PFSK-1 (cell line): Measurements from ENCODE around the gene CLDN6.

Experiments
- POLR2AphosphoS5 ChIP-seq: IDR thresholded peaks from 2 replicates; pipeline ENCODE4 v1.6.1; 2012; ENCODE audit warnings: low read depth, mild to moderate bottlenecking, control low read depth, low read length, moderate library complexity
- REST ChIP-seq, 2 experiments: IDR thresholded peaks; 2 replicates each; pipeline versions ENCODE4 v1.6.1 to v1.8.0; 2011 to 2012; ENCODE audit warnings: low read depth in 2 of 2, low read length in 2 of 2, control low read depth in 1 of 2, inconsistent platforms in 1 of 2, mild to moderate bottlenecking in 1 of 2, moderate library complexity in 1 of 2; ENCODE audit not compliant: insufficient read depth in 1 of 2
- SIN3A ChIP-seq: IDR thresholded peaks from 2 replicates; pipeline ENCODE4 v1.6.1; 2012; ENCODE audit warnings: mild to moderate bottlenecking, low read length, moderate library complexity, borderline replicate concordance; ENCODE audit not compliant: insufficient read depth
- TAF1 ChIP-seq: IDR thresholded peaks from 2 replicates; pipeline ENCODE4 v1.6.1; 2012; ENCODE audit warnings: low read length, control low read depth, borderline replicate concordance; ENCODE audit not compliant: insufficient read depth

- TF ChIP-seq POLR2AphosphoS5 (no peak; the same call in 1 of the 2 replicates), TAF1 (no peak), REST (IDR thresholded peaks at IDR 0.05; ENCODE audit: insufficient read depth in 1 of 2, low read depth in 2 of 2, low read length in 2 of 2) (no peak), SIN3A (no peak)
Measured at GRCh38 chr16:3022684-3023414, 4.9 kb upstream of the CLDN6 start.
